Ovary (tissue), 3 donors: ENCODE data around the gene MAPKAP1.

Source experiments
- POLR2A ChIP-seq: fragments of 450-650 bp; IDR thresholded peaks from one replicate; pipeline ENCODE4 v1.6.1; 2017; ENCODE audit warnings: antibody characterized with exemption, mild to moderate bottlenecking, moderate library complexity
- TF ChIP-seq, protein P1 (sequence below), 3 donors: fragments of 450-650 bp in 2 of 3; fragments of 200-600 bp in 1 of 3; IDR thresholded peaks; one replicate each; pipeline versions ENCODE4 v1.5.1 to v1.8.0; 2016 to 2022; ENCODE audit warnings: antibody characterized with exemption in 3 of 3, mild to moderate bottlenecking in 1 of 3
- donor health status: DM: no; HTN: no; CAD: no.

DNA sequence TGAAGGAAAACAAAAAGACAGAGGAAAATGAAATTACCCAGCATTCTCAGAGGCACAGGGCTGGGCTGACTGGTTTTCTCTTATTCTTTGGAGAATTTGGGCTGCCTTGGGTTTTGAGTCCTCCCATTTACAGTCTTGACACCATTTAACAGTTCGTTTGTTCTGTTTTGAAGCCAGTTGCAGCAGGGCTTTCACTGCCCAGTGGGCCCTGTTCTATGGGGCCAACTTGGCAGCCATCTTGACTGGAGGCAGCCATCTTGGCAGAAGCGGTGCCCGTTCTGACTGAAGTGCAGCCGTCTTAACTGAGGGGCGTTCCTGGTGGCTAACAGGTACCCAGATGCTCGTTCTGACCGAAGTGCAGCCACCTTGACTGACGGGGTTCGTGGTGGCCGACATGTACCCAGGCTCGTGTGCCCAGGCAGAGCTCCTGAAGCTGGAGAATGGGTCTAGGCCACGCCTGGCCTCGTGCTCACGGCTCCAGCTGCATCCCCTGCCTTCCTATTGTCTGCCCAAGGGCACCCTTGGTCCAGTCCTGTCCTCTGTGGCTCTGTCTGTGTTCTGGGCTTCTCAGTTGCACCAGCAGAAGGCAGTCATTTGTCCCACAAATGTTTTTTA lies 281.0 kb downstream of the MAPKAP1 start:
- no peak for TF ChIP-seq POLR2A
- TF ChIP-seq, protein P1, sequence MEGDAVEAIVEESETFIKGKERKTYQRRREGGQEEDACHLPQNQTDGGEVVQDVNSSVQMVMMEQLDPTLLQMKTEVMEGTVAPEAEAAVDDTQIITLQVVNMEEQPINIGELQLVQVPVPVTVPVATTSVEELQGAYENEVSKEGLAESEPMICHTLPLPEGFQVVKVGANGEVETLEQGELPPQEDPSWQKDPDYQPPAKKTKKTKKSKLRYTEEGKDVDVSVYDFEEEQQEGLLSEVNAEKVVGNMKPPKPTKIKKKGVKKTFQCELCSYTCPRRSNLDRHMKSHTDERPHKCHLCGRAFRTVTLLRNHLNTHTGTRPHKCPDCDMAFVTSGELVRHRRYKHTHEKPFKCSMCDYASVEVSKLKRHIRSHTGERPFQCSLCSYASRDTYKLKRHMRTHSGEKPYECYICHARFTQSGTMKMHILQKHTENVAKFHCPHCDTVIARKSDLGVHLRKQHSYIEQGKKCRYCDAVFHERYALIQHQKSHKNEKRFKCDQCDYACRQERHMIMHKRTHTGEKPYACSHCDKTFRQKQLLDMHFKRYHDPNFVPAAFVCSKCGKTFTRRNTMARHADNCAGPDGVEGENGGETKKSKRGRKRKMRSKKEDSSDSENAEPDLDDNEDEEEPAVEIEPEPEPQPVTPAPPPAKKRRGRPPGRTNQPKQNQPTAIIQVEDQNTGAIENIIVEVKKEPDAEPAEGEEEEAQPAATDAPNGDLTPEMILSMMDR (IDR thresholded peaks at IDR 0.05), result no peak
